Cardiac fibroblast (primary cell): Measurements from ENCODE around the gene MAN1A1.

ENCODE experiments used
- DNase-seq, 2 donors: peaks; one replicate each; pipeline versions ENCODE4 v3.0.0 to v3.0.0-alpha.2; 2010; ENCODE audit warnings: low read depth in 2 of 2
- H3K4me3 ChIP-seq, 2 donors: replicated peaks in 1 of 2; 1 replicate in 1 of 2; 2 replicates in 1 of 2; pipeline ENCODE4 v1.5.1; 2011; ENCODE audit warnings: low read depth in 2 of 2, low read length in 2 of 2, mild to moderate bottlenecking in 2 of 2, moderate library complexity in 1 of 2
- CTCF ChIP-seq: IDR thresholded peaks from one replicate; pipeline ENCODE4 v1.5.1; 2011; ENCODE audit warnings: low read depth, mild to moderate bottlenecking, low read length, inconsistent platforms

MAN1A1 gene

DNA sequence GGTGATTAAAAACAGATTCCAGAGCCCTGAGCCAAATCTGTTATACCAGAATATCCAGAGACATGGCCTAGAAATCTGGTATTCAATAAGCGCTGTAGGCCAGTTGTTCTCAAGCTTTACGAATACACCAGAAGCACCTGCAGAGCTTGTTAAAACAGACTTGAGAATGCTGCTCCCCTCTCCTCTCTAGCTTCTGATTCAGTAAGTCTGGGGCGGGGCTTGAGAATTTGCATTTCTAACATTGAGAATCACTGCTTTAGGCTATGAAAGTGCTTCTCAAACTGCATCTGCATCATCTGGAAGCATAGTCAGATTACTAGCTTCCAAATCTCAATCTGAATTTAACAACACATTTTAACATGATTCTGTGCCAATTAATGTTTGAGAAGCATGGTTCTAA, 20.5 kb upstream of the MAN1A1 start:
- no peak overlapping the region for H3K4me3 ChIP-seq
- no peak for TF ChIP-seq CTCF
- no peak for DNase-seq

- no peak for TF ChIP-seq CTCF
- no peak overlapping the region for H3K4me3 ChIP-seq
- no peak for DNase-seq
Measured at GRCh38 chr6:119368921-119369320, 19.4 kb upstream of the MAN1A1 start.

- DNase-seq: no peak
- H3K4me3 ChIP-seq: no peak overlapping the region
- no peak for TF ChIP-seq CTCF
Measured at GRCh38 chr6:119361209-119361608, 11.6 kb upstream of the MAN1A1 start.

DNA sequence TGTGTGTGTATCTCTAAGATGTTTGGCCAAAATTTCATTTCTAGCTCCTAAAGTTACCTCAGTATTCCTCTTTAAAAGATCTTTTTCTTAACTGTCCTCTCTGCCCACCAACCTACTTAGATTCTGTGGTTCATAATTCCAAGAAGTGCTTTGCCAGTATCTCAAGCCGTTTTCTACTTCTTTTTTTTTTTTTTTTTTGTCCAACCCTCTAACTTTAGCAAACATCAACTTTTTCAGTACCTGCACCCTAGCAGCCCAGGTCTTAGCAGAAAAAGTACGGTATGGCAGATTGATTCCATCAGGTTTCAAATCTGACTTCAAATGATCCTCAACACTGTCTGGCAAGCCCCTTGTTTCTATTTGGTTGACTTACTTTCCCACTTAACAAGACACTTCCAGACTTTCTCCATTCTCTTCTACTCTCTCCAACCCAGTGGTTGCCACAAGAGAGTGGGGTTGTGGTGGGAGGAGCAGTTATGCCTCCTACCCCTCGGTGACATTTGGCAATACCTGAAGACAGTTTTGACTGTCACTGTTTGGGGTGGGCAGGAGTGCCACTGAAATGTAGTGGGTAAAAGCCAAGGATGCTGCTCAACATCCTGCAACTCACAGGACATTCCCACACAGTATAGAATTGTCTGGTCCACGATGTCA, 10.8 kb upstream of the MAN1A1 start:
- DNase-seq: no peak
- TF ChIP-seq CTCF: no peak
- no peak overlapping the region for H3K4me3 ChIP-seq

DNA sequence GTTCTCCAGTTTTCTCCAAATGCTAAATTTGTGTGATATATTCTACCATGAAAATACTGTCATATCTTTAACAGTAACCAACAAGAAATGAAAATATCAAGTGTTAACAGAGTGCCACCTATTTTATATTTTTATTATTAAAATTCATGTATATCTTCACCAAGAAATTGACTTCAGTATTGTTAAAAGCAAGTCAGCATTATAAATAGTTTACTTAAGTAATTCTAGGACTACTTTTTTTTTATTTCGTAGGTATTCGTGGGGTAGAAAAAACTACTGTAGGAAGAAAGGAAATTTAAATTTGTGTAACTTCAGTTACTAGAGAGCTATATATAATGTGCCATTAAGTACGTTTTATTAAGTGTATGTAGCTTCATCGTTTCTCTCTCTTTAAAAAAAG, 6.3 kb upstream of the MAN1A1 start:
- TF ChIP-seq CTCF: no peak
- DNase-seq: no peak
- H3K4me3 ChIP-seq: no peak overlapping the region

DNA sequence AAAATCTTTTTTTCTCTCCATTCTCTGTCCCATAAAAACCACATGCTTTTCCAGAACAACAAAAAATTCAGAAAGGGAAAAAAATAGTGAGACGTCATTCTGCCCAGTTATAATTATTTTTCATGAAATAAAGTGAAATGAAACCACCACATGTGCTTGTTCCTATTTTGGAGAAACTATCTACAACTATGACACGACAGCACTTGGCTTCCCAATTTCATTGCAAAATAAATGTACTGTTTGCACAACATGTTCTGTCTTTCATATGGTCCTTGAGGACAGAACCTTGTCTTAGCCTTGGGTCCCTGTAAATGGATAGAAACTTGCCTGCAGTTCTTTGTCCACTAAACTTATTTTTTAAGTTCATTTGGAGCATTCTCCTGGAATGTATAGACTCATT, 5.6 kb upstream of the MAN1A1 start:
- H3K4me3 ChIP-seq: no peak overlapping the region
- DNase-seq: peak in 1 of 2 donors; percentile 27
- TF ChIP-seq CTCF: no peak

- no peak overlapping the region for H3K4me3 ChIP-seq
- TF ChIP-seq CTCF: no peak
- DNase-seq: no peak
Measured at GRCh38 chr6:119353696-119354095, 4.1 kb upstream of the MAN1A1 start.
